LNCAP (cell line): Measurements from ENCODE around the gene STK25.

Experiments
- CTCF ChIP-seq: fragments of 450-650 bp; IDR thresholded peaks from 2 replicates; pipeline ENCODE4 v1.5.1; 2017; ENCODE audit warnings: mild to moderate bottlenecking

Gene STK25

DNA sequence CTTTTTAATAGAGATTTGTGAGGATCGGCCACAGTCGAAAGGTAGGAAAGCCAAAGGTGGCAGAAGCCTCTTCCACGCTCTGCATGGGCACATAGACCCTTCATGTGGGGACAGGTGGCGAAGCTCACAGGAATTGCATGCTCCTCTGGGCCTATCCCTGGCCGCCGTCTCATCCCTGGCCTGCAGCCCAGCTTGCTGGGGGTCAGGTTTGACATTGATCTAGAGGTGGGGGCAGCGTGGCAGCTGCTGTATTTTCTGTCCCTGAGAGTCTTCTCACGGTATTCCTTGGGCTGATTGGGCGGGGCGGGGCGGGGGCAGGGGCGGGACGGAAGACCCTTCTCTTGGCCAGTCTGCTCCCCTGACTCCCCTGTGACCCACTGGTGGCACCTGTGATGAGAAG lies 48.9 kb downstream of the STK25 start:
- TF ChIP-seq CTCF, result no peak

DNA sequence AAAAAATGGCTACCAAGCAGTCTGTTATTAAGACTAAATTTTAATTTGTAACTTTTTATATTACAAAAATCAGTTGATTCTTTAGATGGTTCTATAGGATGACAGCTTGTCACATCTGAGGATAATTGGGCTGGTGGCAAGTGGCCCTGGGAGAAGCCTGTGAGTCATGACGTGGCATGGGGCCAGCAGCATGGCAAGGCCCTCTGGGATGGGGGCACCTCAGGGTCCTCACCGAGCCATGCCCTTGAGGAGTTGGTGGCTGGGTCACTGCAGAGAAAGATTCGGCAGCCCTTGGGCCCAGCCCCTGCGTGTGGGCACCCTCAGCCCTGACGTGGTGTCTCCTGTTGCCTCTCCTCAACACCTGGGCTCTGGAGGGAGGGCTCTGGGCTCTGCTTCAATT lies 49.7 kb downstream of the STK25 start:
- TF ChIP-seq CTCF, result no peak

- TF ChIP-seq CTCF, result no peak
Measured at GRCh38 chr2:241456546-241456945, 51.8 kb downstream of the STK25 start.

DNA sequence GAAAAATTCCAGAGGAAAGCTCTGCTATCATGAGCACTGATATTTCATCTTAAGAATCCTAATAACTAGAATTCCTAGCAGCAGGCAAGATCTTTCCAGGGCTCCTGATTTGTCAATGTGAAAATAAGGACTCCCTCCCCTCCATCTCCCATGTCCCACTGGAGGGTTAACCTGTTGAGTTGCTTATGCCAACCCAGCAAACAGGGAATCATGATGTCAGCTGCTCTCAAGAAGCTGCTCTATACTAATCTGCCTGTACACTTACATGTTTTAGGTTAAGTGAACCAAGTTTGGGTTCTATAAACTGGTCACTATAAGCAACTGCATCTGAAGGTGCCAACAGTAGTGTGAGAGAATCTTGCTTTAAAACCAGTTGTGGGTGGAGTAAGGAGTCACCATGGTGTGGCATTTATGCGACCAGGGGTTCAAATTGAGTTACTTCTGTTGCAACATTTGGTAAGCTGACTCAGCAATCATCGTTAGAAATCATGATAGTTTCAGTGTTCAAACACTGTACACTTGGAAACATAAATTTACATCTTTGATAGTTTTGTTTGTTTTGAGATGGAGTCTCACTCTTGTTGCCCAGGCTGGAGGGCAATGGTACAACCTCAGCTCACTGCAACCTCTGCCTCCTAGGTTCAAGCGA lies 53.4 kb downstream of the STK25 start:
- no peak for TF ChIP-seq CTCF

DNA sequence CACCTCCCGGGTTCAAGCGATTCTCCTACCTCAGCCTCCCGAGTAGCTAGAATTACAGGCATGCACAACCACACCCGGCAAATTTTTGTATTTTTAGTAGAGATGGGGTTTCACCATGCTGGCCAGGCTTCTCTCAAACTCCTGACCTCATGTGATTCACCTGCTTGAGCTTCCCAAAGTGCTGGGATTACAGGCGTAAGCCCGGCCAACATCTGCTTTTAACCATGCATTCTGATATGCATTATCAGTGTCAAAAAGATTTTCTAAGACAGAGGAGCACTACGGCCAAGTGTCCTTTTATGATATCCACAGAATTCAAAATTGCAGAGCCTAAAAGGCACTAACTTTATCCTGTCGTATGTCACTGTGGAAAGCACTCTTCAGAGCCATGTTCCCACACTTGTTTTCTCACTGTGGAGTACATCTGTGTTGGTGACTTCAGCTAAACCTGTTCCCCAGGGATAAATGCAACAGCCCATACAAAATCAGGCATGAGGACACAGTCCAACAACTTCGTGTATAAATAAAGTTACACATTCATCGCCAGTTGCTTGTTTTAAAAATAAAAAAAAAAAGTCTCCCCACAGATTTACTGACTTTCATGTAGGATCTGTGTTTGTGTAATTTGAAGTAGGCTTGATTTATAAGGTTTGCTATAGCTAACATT lies 56.4 kb downstream of the STK25 start:
- no peak for TF ChIP-seq CTCF

- TF ChIP-seq CTCF, result no peak
Measured at GRCh38 chr2:241445426-241445825, 63.0 kb downstream of the STK25 start.

DNA sequence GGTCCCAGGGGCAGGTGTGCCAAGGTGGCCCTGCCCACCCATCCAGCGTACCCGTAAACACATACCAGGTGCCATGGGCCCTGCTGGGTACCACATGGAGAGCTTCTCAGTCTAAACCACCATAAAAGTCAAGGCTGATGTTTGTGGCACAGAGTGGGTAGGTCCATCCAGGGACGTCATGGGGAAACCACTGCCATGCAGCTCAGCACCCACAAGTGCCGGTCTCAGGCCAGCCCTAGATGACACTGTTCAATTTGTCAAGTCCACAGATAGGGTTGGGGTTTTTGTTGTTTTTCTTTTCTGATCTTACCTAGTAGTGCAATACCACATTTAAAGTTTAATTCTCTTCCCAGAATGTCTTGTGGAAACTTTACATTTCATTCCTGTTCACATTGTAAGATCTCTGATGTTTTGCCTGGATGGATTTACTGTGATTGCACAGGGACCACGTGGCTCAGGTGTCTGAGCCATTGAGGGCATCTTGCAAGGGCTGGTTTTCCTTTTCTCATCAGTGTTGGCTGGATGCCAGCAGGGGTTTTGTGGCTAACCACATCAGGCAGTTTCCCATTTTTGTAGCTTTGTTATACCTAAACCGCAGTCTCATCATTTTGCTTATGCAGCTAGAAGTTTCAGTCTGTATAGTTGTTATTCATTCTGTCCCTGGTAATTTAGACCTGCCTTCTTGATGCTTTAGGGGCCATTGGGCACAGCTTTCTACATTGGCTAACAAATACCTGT lies 64.7 kb downstream of the STK25 start:
- TF ChIP-seq CTCF, result no peak
